Measurements from ENCODE around the gene AIRE. TPM values are rescaled to one million over a fixed set of nuclear protein-coding genes. Genes with fewer than 3 reads are reported as not detected.
A peak's percentile ranks its signal among the peaks of the same experiment; 100 is the strongest.

Gene AIRE
- total RNA-seq, 6 donors from 2014 or later = not detected

GRCh38 chr21:44290327-44291077, 4.8 kb downstream of the AIRE start:
- no peak overlapping the region for H3K4me3 ChIP-seq
- H3K27me3 ChIP-seq = peaks cover 0 to 17% (median 3%) of the 10 kb centered on the region in 4 donors
- peak in 1 of 2 donors; percentile 65 for DNase-seq
- WGBS, 2 donors = 81 to 89% methylated on average over 9 to 16 of the region's 16 CpGs
- peaks cover 5 to 15% (median 6%) of the 10 kb centered on the region in 4 donors for H3K4me1 ChIP-seq
- no peaks in the 10 kb centered on the region for H3K9me3 ChIP-seq
- no peak for ATAC-seq (ENCODE audit: low FRiP score in 2 of 2)
- H3K27ac ChIP-seq = no peak overlapping the region
- TF ChIP-seq EP300 (IDR thresholded peaks at IDR 0.05) (no peak), CTCF (IDR thresholded peaks at IDR 0.05) (no peak), POLR2AphosphoS5 (IDR thresholded peaks at IDR 0.05) (no peak), POLR2A (IDR thresholded peaks at IDR 0.05) (no peak)
- H3K36me3 ChIP-seq = no peaks in the 10 kb centered on the region

- Histone ChIP-seq H3K27ac (no peak overlapping the region), H3K9me3 (no peaks in the 10 kb centered on the region), H3K27me3 (peaks cover 0 to 10% (median 0%) of the 10 kb centered on the region in 4 donors), H3K4me3 (no peak overlapping the region), H3K36me3 (no peaks in the 10 kb centered on the region), H3K4me1 (peaks cover 0 to 8% (median 0%) of the 10 kb centered on the region in 4 donors)
- TF ChIP-seq POLR2AphosphoS5 (IDR thresholded peaks at IDR 0.05) (no peak), POLR2A (IDR thresholded peaks at IDR 0.05) (no peak), EP300 (IDR thresholded peaks at IDR 0.05) (no peak), CTCF (IDR thresholded peaks at IDR 0.05) (no peak)
- ATAC-seq (ENCODE audit: low FRiP score in 2 of 2) (no peak), DNase-seq (peak in 1 of 2 donors; percentile 81)
- 83 to 92% methylated on average over 5 to 23 of the region's 33 CpGs for WGBS, 2 donors
Measured at GRCh38 chr21:44291078-44291935, 5.6 kb downstream of the AIRE start.

- Histone ChIP-seq H3K27me3 (peaks cover 0 to 4% (median 0%) of the 10 kb centered on the region in 4 donors), H3K4me1 (peaks cover 0 to 8% (median under 1%) of the 10 kb centered on the region in 4 donors), H3K36me3 (no peaks in the 10 kb centered on the region), H3K4me3 (no peak overlapping the region), H3K9me3 (no peaks in the 10 kb centered on the region), H3K27ac (no peak overlapping the region)
- 64 to 67% methylated on average over 12 to 22 of the region's 25 CpGs for WGBS, 2 donors
- ATAC-seq (ENCODE audit: low FRiP score in 2 of 2) = no peak
- DNase-seq = peak in 1 of 2 donors; percentile 76
- no peak for TF ChIP-seq POLR2AphosphoS5 (IDR thresholded peaks at IDR 0.05)
- TF ChIP-seq POLR2A (IDR thresholded peaks at IDR 0.05) = no peak
- TF ChIP-seq EP300 (IDR thresholded peaks at IDR 0.05) = no peak
- TF ChIP-seq CTCF (IDR thresholded peaks at IDR 0.05) = no peak
Measured at GRCh38 chr21:44291936-44292811, 6.5 kb downstream of the AIRE start.

GRCh38 chr21:44292812-44293195, 7.1 kb downstream of the AIRE start:
- WGBS, 2 donors = 84 to 91% methylated on average over 10 to 12 of the region's 15 CpGs
- H3K9me3 ChIP-seq = no peaks in the 10 kb centered on the region
- peaks cover 5 to 12% (median 6%) of the 10 kb centered on the region in 4 donors for H3K4me1 ChIP-seq
- DNase-seq (peak in 1 of 2 donors; percentile 80), ATAC-seq (ENCODE audit: low FRiP score in 2 of 2) (no peak)
- TF ChIP-seq EP300 (IDR thresholded peaks at IDR 0.05) (no peak), POLR2AphosphoS5 (IDR thresholded peaks at IDR 0.05) (no peak), CTCF (IDR thresholded peaks at IDR 0.05) (no peak), POLR2A (IDR thresholded peaks at IDR 0.05) (no peak)
- H3K4me3 ChIP-seq = no peak overlapping the region
- no peaks in the 10 kb centered on the region for H3K36me3 ChIP-seq
- no peaks in the 10 kb centered on the region for H3K27me3 ChIP-seq
- H3K27ac ChIP-seq = no peak overlapping the region

Measured in upper lobe of left lung (tissue), 6 donors.